Cardiac fibroblast (primary cell): ENCODE results near the gene ARID3B.
"Not testable (repeated sequence)": the region's sequence is repeated elsewhere in the genome, so short reads cannot be mapped to it uniquely, and the experiment has no call there.

Experiments used
- DNase-seq, 2 donors: peaks; one replicate each; pipeline versions ENCODE4 v3.0.0 to v3.0.0-alpha.2; 2010; ENCODE audit warnings: low read depth in 2 of 2
- H3K4me3 ChIP-seq, 2 donors: replicated peaks in 1 of 2; 1 replicate in 1 of 2; 2 replicates in 1 of 2; pipeline ENCODE4 v1.5.1; 2011; ENCODE audit warnings: low read depth in 2 of 2, low read length in 2 of 2, mild to moderate bottlenecking in 2 of 2, moderate library complexity in 1 of 2
- CTCF ChIP-seq: IDR thresholded peaks from one replicate; pipeline ENCODE4 v1.5.1; 2011; ENCODE audit warnings: low read depth, mild to moderate bottlenecking, low read length, inconsistent platforms

ARID3B gene

GRCh38 chr15:74625693-74626092 is 84.7 kb downstream of the ARID3B start:
- DNase-seq = no peak
- no peak for TF ChIP-seq CTCF
- no peak overlapping the region for H3K4me3 ChIP-seq

- H3K4me3 ChIP-seq = no peak overlapping the region
- DNase-seq = no peak
- no peak for TF ChIP-seq CTCF
Observed at GRCh38 chr15:74626336-74626735, 85.3 kb downstream of the ARID3B start.

GRCh38 chr15:74626752-74627692 is 86.0 kb downstream of the ARID3B start:
- H3K4me3 ChIP-seq = no peak overlapping the region
- TF ChIP-seq CTCF = no peak

GRCh38 chr15:74627766-74628165 is 86.7 kb downstream of the ARID3B start:
- DNase-seq = no peak
- TF ChIP-seq CTCF = no peak
- no peak overlapping the region for H3K4me3 ChIP-seq

More at GRCh38 chr15:74626752-74627692, 86.0 kb downstream of the ARID3B start:
- DNase-seq = no peak

GRCh38 chr15:74628199-74628598 is 87.2 kb downstream of the ARID3B start:
- no peak for DNase-seq
- TF ChIP-seq CTCF = no peak
- H3K4me3 ChIP-seq = no peak overlapping the region

- TF ChIP-seq CTCF = no peak
- no peak overlapping the region for H3K4me3 ChIP-seq
- DNase-seq = no peak
Observed at GRCh38 chr15:74628949-74629348, 87.9 kb downstream of the ARID3B start.

GRCh38 chr15:74629696-74630095 is 88.7 kb downstream of the ARID3B start:
- not testable (repeated sequence) for H3K4me3 ChIP-seq, DNase-seq
